ENCODE results near the gene PI4K2A. TPM values are rescaled to one million over a fixed set of nuclear protein-coding genes. Genes with fewer than 3 reads are reported as not detected.

Gene PI4K2A
- total RNA-seq, 3 donors from 2014 or later = 18.0 to 24.8 (median 21.5) TPM

DNA sequence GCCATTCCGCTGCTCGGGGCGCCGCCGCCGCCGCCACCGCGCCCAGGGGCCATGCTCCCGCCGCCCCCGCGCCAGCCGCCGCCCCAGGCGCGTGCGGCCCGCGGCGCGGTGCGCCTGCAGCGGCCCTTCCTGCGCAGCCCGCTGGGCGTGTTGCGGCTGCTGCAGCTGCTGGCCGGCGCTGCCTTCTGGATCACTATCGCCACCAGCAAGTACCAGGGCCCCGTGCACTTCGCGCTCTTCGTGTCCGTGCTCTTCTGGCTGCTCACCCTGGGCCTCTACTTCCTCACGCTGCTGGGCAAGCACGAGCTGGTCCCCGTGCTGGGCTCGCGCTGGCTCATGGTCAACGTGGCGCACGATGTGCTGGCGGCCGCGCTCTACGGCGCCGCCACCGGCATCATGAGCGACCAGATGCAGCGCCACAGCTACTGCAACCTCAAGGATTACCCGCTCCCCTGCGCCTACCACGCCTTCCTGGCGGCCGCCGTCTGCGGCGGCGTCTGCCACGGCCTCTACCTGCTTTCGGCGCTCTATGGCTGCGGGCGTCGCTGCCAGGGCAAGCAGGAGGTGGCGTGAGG, 73.4 kb downstream of the PI4K2A start:
- Histone ChIP-seq H3K4me3 (peak overlapping the region; percentile 53 to 89 (median 75)), H3K36me3 (no peaks in the 10 kb centered on the region), H3K9me3 (no peaks in the 10 kb centered on the region), H3K27me3 (no peaks in the 10 kb centered on the region), H3K27ac (peak overlapping the region; percentile 92 to 93), H3K4me1 (peaks cover 13 to 14% of the 10 kb centered on the region in 2 donors)
- DNase-seq (ENCODE audit: low spot score in 2 of 2) = peak; percentile 65 to 66
- intact Hi-C loops (cut with DNase I; ENCODE audit: low total_unique reads) = loop anchor here (10.0 kb wide), 1 partner anchor 1541 kb away; no protein-coding TSS in a partner anchor
- TF ChIP-seq, protein P1, sequence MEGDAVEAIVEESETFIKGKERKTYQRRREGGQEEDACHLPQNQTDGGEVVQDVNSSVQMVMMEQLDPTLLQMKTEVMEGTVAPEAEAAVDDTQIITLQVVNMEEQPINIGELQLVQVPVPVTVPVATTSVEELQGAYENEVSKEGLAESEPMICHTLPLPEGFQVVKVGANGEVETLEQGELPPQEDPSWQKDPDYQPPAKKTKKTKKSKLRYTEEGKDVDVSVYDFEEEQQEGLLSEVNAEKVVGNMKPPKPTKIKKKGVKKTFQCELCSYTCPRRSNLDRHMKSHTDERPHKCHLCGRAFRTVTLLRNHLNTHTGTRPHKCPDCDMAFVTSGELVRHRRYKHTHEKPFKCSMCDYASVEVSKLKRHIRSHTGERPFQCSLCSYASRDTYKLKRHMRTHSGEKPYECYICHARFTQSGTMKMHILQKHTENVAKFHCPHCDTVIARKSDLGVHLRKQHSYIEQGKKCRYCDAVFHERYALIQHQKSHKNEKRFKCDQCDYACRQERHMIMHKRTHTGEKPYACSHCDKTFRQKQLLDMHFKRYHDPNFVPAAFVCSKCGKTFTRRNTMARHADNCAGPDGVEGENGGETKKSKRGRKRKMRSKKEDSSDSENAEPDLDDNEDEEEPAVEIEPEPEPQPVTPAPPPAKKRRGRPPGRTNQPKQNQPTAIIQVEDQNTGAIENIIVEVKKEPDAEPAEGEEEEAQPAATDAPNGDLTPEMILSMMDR (IDR thresholded peaks at IDR 0.05) = no peak
- TF ChIP-seq POLR2AphosphoS5 (IDR thresholded peaks at IDR 0.05) = peak; percentile 25 to 72 (median 57)

DNA sequence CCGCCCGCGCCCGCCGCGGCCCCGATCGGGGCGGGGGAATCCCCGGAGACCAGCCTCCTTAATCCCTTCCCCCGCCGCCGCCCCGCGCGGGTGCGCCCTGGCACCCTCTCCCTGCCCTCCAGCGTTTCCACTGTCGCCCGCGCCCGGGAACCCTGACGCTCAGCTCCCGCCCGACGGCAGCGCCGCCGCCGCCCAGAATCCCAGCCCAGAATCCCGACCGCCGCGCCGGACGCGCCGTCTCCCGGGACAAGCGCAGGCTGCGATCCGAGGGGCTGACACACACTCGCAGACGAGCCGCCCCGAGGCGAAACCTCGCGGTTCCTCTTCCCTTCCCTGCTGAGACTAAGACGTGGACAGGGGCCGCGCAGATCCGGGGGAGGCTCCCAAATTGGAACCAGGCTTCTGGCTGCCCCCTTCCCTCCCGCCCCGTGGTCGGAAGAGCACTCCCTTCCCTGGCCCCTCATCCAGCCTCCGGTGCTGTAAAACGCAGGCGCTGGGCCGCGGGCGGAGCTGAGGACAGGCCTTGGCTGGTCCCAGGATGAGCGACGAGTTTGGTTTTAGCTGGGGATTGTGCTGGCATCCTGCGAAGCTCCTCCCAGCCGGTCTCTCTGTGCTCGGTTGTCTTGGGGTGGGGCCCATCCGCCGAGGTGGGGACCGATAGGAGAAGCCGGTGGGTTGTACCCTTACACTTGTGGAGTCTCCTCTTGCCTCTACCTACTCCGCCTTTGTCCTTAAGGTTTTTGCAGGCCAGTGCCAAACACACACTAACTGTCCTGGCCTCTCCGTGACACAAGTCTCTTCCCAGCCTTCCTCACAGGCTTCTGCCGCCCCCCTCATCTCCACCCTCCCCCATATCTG, 74.2 kb downstream of the PI4K2A start:
- TF ChIP-seq POLR2A (IDR thresholded peaks at IDR 0.05) (no peak), POLR2AphosphoS5 (IDR thresholded peaks at IDR 0.05) (peak in 2 of 3 donors; percentile 19 to 45)
- Histone ChIP-seq H3K4me3 (peak overlapping the region; percentile 53 to 89 (median 75)), H3K4me1 (peaks cover 15 to 20% of the 10 kb centered on the region in 2 donors), H3K27me3 (no peaks in the 10 kb centered on the region), H3K9me3 (no peaks in the 10 kb centered on the region), H3K27ac (peak overlapping the region; percentile 92 to 93), H3K36me3 (no peaks in the 10 kb centered on the region)
- DNase-seq (ENCODE audit: low spot score in 2 of 2) = peak; percentile 68 to 72
- intact Hi-C loops (cut with DNase I; ENCODE audit: low total_unique reads) = loop anchor here (5.0 to 10.0 kb wide), 2 partner anchors 1127 to 1540 kb away; partner anchors contain the start of gene TM9SF3

GRCh38 chr10:97715259-97715874, 74.9 kb downstream of the PI4K2A start:
- intact Hi-C loops (cut with DNase I; ENCODE audit: low total_unique reads) = loop anchor here (5.0 to 10.0 kb wide), 2 partner anchors 1128 to 1539 kb away; partner anchors contain the start of gene TM9SF3
- DNase-seq (ENCODE audit: low spot score in 2 of 2) = no peak
- Histone ChIP-seq H3K27me3 (no peaks in the 10 kb centered on the region), H3K9me3 (no peaks in the 10 kb centered on the region), H3K4me1 (peaks cover 15 to 21% of the 10 kb centered on the region in 2 donors), H3K27ac (peak overlapping the region; percentile 92 to 93), H3K36me3 (no peaks in the 10 kb centered on the region), H3K4me3 (peak overlapping the region; percentile 53 to 89 (median 75))
- no peak for TF ChIP-seq POLR2A (IDR thresholded peaks at IDR 0.05)
- TF ChIP-seq, protein P1 (IDR thresholded peaks at IDR 0.05) = no peak
- no peak for TF ChIP-seq POLR2AphosphoS5 (IDR thresholded peaks at IDR 0.05)

- TF ChIP-seq, protein P1 (IDR thresholded peaks at IDR 0.05) = no peak
- TF ChIP-seq POLR2A (IDR thresholded peaks at IDR 0.05) (no peak), POLR2AphosphoS5 (IDR thresholded peaks at IDR 0.05) (no peak)
- peak overlapping the region; percentile 92 to 93 for H3K27ac ChIP-seq
- intact Hi-C loops (cut with DNase I; ENCODE audit: low total_unique reads) = loop anchor here (5.0 to 10.0 kb wide), 2 partner anchors 1130 to 1537 kb away; partner anchors contain the start of gene TM9SF3
- no peak for DNase-seq (ENCODE audit: low spot score in 2 of 2)
- H3K9me3 ChIP-seq = no peaks in the 10 kb centered on the region
- H3K27me3 ChIP-seq = no peaks in the 10 kb centered on the region
- H3K4me1 ChIP-seq = peaks cover 15 to 21% of the 10 kb centered on the region in 2 donors
- H3K4me3 ChIP-seq = peak overlapping the region in 1 of 3 donors; percentile 41
- H3K36me3 ChIP-seq = no peaks in the 10 kb centered on the region
Observed at GRCh38 chr10:97717627-97718026, 77.2 kb downstream of the PI4K2A start.

DNA sequence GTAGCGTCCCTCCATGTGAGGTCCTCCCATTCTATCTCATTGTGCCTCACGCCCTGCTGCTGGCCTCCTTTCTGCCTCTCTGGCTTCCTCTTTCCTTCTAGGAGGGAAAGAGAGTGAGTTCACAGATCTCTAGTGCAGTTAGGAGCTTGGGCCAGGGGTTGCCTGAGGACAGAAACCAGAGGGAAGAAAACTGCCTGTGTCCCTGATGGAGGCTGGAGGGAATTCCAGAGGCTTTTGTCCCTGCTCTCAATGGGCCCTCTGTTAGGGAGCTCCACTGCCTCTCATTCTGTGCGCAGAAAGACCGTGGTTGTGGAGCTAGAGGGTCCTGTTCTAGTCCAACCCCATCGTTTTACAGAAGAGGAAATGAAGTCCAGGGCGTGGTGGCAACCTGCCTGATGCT, 77.7 kb downstream of the PI4K2A start:
- Histone ChIP-seq H3K27me3 (no peaks in the 10 kb centered on the region), H3K27ac (peak overlapping the region; percentile 92 to 93), H3K4me1 (peaks cover 15 to 21% of the 10 kb centered on the region in 2 donors), H3K4me3 (peak overlapping the region in 1 of 3 donors; percentile 41), H3K9me3 (no peaks in the 10 kb centered on the region), H3K36me3 (no peaks in the 10 kb centered on the region)
- TF ChIP-seq POLR2AphosphoS5 (IDR thresholded peaks at IDR 0.05) (no peak), POLR2A (IDR thresholded peaks at IDR 0.05) (no peak)
- TF ChIP-seq, protein P1 (IDR thresholded peaks at IDR 0.05) = no peak
- intact Hi-C loops (cut with DNase I; ENCODE audit: low total_unique reads) = loop anchor here (5.0 to 10.0 kb wide), 2 partner anchors 1131 to 1537 kb away; partner anchors contain the start of gene TM9SF3
- no peak for DNase-seq (ENCODE audit: low spot score in 2 of 2)

All from breast epithelium (tissue), 4 donors.